Trophoblast cell (in vitro differentiated cells and primary cell): ENCODE results near the gene TENM4.

Experiments used
- DNase-seq, 2 donors: peaks; one replicate each; pipeline ENCODE4 v3.0.0-alpha.2; 2016
- H2AFZ ChIP-seq: 2 replicates; pipeline ENCODE4 v1.6.1; 2013; ENCODE audit warnings: low read length, moderate library complexity, mild to moderate bottlenecking; ENCODE audit not compliant: insufficient read depth, poor library complexity
- H2AK5ac ChIP-seq: 2 replicates; pipeline ENCODE4 v1.6.1; 2013; ENCODE audit warnings: mild to moderate bottlenecking, low read length
- H2BK120ac ChIP-seq: 2 replicates; pipeline ENCODE4 v1.6.1; 2013; ENCODE audit warnings: low read length, mild to moderate bottlenecking, moderate library complexity; ENCODE audit not compliant: insufficient read depth, poor library complexity
- H2BK12ac ChIP-seq: 2 replicates; pipeline ENCODE4 v1.6.1; 2013; ENCODE audit warnings: mild to moderate bottlenecking, low read length, moderate library complexity
- H2BK5ac ChIP-seq: 2 replicates; pipeline ENCODE4 v1.6.1; 2013; ENCODE audit warnings: low read length, low read depth, moderate library complexity, mild to moderate bottlenecking; ENCODE audit not compliant: poor library complexity
- H3K14ac ChIP-seq: 2 replicates; pipeline ENCODE4 v1.6.1; 2013; ENCODE audit warnings: mild to moderate bottlenecking, low read length
- H3K18ac ChIP-seq: 2 replicates; pipeline ENCODE4 v1.6.1; 2013; ENCODE audit warnings: mild to moderate bottlenecking, low read length
- H3K23ac ChIP-seq: 2 replicates; pipeline ENCODE4 v1.6.1; 2013; ENCODE audit warnings: low read length
- H3K27ac ChIP-seq: 2 replicates; pipeline ENCODE4 v1.5.1; 2013; ENCODE audit warnings: low read depth, mild to moderate bottlenecking, inconsistent platforms, low read length, moderate library complexity
- H3K27me3 ChIP-seq: 2 replicates; pipeline ENCODE4 v1.6.1; 2013; ENCODE audit warnings: inconsistent platforms, mild to moderate bottlenecking, low read length, moderate library complexity; ENCODE audit not compliant: insufficient read depth
- H3K36me3 ChIP-seq, 2 experiments: 1 replicate in 1 of 2; 2 replicates in 1 of 2; pipeline ENCODE4 v1.6.1; 2013; ENCODE audit warnings: low read length in 2 of 2, mild to moderate bottlenecking in 2 of 2, moderate library complexity in 1 of 2; ENCODE audit not compliant: insufficient read depth in 2 of 2, control insufficient read depth in 1 of 2
- H3K4ac ChIP-seq: 2 replicates; pipeline ENCODE4 v1.6.1; 2013; ENCODE audit warnings: low read depth, mild to moderate bottlenecking, low read length, moderate library complexity
- H3K4me1 ChIP-seq, 2 experiments: 1 replicate in 1 of 2; 2 replicates in 1 of 2; pipeline ENCODE4 v1.6.1; 2013; ENCODE audit warnings: low read length in 2 of 2, mild to moderate bottlenecking in 2 of 2, moderate library complexity in 1 of 2; ENCODE audit not compliant: insufficient read depth in 2 of 2, control insufficient read depth in 1 of 2
- H3K4me2 ChIP-seq: 2 replicates; pipeline ENCODE4 v1.6.1; 2013; ENCODE audit warnings: inconsistent platforms, mild to moderate bottlenecking, low read length, moderate library complexity
- H3K4me3 ChIP-seq: 2 replicates; pipeline ENCODE4 v1.5.1; 2013; ENCODE audit warnings: mild to moderate bottlenecking, low read depth, low read length, inconsistent platforms
- H3K79me1 ChIP-seq: one replicate; pipeline ENCODE4 v1.6.1; 2013; ENCODE audit warnings: low read length
- H3K79me2 ChIP-seq: 2 replicates; pipeline ENCODE4 v1.6.1; 2013; ENCODE audit warnings: low read length, mild to moderate bottlenecking; ENCODE audit not compliant: control insufficient read depth, insufficient read depth, poor library complexity
- H3K9ac ChIP-seq: 2 replicates; pipeline ENCODE4 v1.6.1; 2013; ENCODE audit warnings: mild to moderate bottlenecking, low read length
- H3K9me3 ChIP-seq: 2 replicates; pipeline ENCODE4 v1.6.1; 2013; ENCODE audit warnings: low read depth, mild to moderate bottlenecking, control low read depth, inconsistent platforms, low read length; ENCODE audit not compliant: insufficient read depth
- H4K12ac ChIP-seq: 2 replicates; pipeline ENCODE4 v1.6.1; 2013; ENCODE audit warnings: low read depth, mild to moderate bottlenecking, low read length, moderate library complexity
- H4K8ac ChIP-seq: 2 replicates; pipeline ENCODE4 v1.6.1; 2013; ENCODE audit warnings: low read depth, mild to moderate bottlenecking, low read length, moderate library complexity
- H4K91ac ChIP-seq: one replicate; pipeline ENCODE4 v1.6.1; 2013; ENCODE audit warnings: low read depth, mild to moderate bottlenecking, low read length, moderate library complexity
- WGBS: extraction: QIAGEN DNeasy Blood & Tissue Kit; methylation state at CpG from one replicate; pipeline ENCODE4 v1.1.7; 2013; ENCODE audit warnings: missing lambda C conversion rate; ENCODE audit not compliant: insufficient read length, insufficient coverage; ENCODE audit errors: extremely low coverage; 5-methylcytosine and 5-hydroxymethylcytosine counted together

TENM4 gene

GRCh38 chr11:79095424-79095823 is 345.4 kb downstream of the TENM4 start:
- Histone ChIP-seq H3K27me3 (no peaks in the 10 kb centered on the region), H3K27ac (peak overlapping the region; percentile 86), H4K8ac (peak overlapping the region; percentile 70), H4K91ac (peak overlapping the region; percentile 91), H2BK12ac (peak overlapping the region; percentile 74), H2BK5ac (peak overlapping the region; percentile 85), H3K79me1 (peaks cover 48% of the 10 kb centered on the region), H3K36me3 (peaks cover 0 to 5% of the 10 kb centered on the region in 2 experiments), H2AK5ac (peak overlapping the region; percentile 66), H2BK120ac (peak overlapping the region; percentile 89), H3K9ac (no peak overlapping the region), H3K4me3 (no peak overlapping the region), H3K23ac (no peak overlapping the region), H3K9me3 (no peaks in the 10 kb centered on the region), H3K79me2 (peaks cover 22% of the 10 kb centered on the region), H3K4me2 (no peak overlapping the region), H3K4me1 (peaks cover 48 to 63% of the 10 kb centered on the region in 2 experiments), H3K18ac (peak overlapping the region; percentile 42), H4K12ac (no peak overlapping the region), H3K4ac (peak overlapping the region; percentile 84), H3K14ac (peak overlapping the region; percentile 46), H2AFZ (no peak overlapping the region)
- DNase-seq: no peak
- WGBS: no CpG with 5 or more reads among the region's 3 CpGs

DNA sequence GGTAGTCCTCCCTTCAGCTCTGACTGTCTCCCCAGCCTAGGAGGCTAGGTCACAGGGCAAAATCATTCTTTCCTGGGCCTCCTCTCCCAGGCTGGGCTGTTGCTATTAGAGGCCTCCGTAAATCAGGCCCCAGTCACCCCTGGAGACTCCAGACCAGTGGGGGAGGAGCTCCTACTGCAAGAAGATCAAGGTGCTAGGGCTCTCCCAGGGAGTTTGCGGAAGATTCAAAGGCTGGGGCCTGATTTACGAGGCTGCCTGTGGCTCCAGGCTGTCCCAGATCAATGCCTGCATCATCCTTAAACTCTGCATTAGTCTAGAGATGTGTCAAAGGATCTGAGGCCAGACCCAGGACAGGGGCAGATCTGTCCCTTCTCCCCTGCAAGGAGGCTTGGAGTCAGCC is 346.2 kb downstream of the TENM4 start:
- H3K4ac ChIP-seq: no peak overlapping the region

DNA sequence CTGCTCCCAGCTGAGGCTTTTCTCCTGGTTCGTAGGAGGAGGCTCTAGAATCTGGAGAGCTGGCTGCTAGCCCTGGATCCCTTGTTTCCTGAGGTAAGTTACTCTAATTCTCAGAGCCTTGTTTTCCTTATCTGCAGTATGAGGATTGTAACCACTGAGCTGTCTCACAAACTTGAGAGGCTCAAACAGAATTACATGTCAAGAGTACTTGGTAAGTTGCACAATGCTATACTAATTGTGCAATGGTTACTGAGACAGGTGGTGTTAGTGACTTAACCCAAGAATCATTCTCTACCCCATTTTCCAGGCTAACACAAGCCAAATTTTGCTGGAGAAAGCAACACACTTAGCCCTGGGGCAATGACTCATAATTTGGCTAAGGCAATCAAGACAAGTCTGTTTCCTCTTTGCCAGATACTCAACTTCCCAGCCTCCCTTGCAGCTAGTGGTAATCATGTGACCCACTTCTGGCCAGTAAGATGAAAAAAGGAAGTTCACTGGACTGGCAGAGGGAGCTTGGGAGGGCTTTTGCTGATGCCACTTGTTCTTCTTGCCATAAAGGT is 348.0 kb downstream of the TENM4 start:
- no peak overlapping the region for H4K12ac ChIP-seq
- H3K4ac ChIP-seq: peak overlapping the region; percentile 84
- H3K36me3 ChIP-seq: peaks cover 0 to 5% of the 10 kb centered on the region in 2 experiments
- peak overlapping the region; percentile 86 for H3K18ac ChIP-seq
- H3K4me3 ChIP-seq: no peak overlapping the region
- no peak overlapping the region for H3K23ac ChIP-seq
- peak overlapping the region; percentile 92 for H4K91ac ChIP-seq
- no peak overlapping the region for H3K4me2 ChIP-seq
- peak overlapping the region; percentile 54 for H3K14ac ChIP-seq
- no peaks in the 10 kb centered on the region for H3K9me3 ChIP-seq
- no peaks in the 10 kb centered on the region for H3K27me3 ChIP-seq
- H2BK12ac ChIP-seq: peak overlapping the region; percentile 77
- H3K4me1 ChIP-seq: peaks cover 50 to 73% of the 10 kb centered on the region in 2 experiments
- peaks cover 58% of the 10 kb centered on the region for H3K79me1 ChIP-seq
- H2AFZ ChIP-seq: no peak overlapping the region
- peak overlapping the region; percentile 85 for H2BK120ac ChIP-seq
- H4K8ac ChIP-seq: peak overlapping the region; percentile 23
- peak overlapping the region; percentile 87 for H2BK5ac ChIP-seq
- no CpG with 5 or more reads among the region's 1 CpG for WGBS
- H3K9ac ChIP-seq: no peak overlapping the region
- H2AK5ac ChIP-seq: peak overlapping the region; percentile 84
- H3K79me2 ChIP-seq: peaks cover 22% of the 10 kb centered on the region
- DNase-seq: peak; percentile 89 to 100
- peak overlapping the region; percentile 86 for H3K27ac ChIP-seq

More for the DNA sequence above, 346.2 kb downstream of the TENM4 start:
- Histone ChIP-seq H3K36me3 (peaks cover 0 to 5% of the 10 kb centered on the region in 2 experiments), H2BK120ac (peak overlapping the region; percentile 85), H3K9me3 (no peaks in the 10 kb centered on the region), H2BK12ac (peak overlapping the region; percentile 81), H3K9ac (peak overlapping the region; percentile 18), H3K18ac (peak overlapping the region; percentile 32), H4K91ac (peak overlapping the region; percentile 92), H3K4me1 (peaks cover 48 to 67% of the 10 kb centered on the region in 2 experiments), H4K8ac (peak overlapping the region; percentile 49), H3K27ac (peak overlapping the region; percentile 86), H2AFZ (no peak overlapping the region), H3K4me2 (no peak overlapping the region), H3K4me3 (no peak overlapping the region), H4K12ac (no peak overlapping the region), H2AK5ac (no peak overlapping the region), H2BK5ac (peak overlapping the region; percentile 87), H3K79me2 (peaks cover 22% of the 10 kb centered on the region), H3K14ac (no peak overlapping the region), H3K79me1 (peaks cover 50% of the 10 kb centered on the region), H3K27me3 (no peaks in the 10 kb centered on the region), H3K23ac (no peak overlapping the region)
- DNase-seq: no peak
- no CpG with 5 or more reads among the region's 3 CpGs for WGBS

DNA sequence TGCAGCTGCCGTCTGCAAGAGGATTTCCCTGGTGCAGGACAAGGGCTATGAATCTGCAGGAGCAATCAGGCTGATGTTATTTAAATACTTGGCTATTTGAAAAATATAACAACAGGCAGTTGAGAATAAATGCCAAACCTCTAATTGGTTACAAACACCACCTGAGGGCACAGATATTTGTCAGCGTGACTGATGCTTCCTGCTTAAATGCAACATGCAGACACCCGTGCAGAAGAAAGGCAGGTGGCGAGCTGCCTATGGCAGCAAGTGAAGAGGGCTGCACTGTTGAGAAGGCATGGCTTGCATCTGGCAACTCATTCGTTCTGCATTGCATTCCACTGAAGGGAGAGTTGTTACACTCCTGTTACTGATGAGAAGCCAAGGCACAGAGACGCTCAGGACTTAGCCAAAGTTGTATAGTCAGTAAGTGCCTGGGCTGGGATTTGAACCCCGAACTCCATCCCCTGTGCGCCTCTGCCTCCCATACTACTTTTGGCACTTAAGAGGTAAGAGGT is 350.6 kb downstream of the TENM4 start:
- Histone ChIP-seq H3K4me2 (no peak overlapping the region), H2BK120ac (peak overlapping the region; percentile 25), H2AFZ (no peak overlapping the region), H3K79me1 (peaks cover 54% of the 10 kb centered on the region), H4K12ac (no peak overlapping the region), H3K9me3 (no peaks in the 10 kb centered on the region), H3K27ac (peak overlapping the region; percentile 99), H2BK12ac (peak overlapping the region; percentile 16), H4K8ac (no peak overlapping the region), H3K79me2 (peaks cover 13% of the 10 kb centered on the region), H2AK5ac (no peak overlapping the region), H3K14ac (no peak overlapping the region), H4K91ac (peak overlapping the region; percentile 52), H3K4ac (peak overlapping the region; percentile 27), H3K18ac (no peak overlapping the region), H3K23ac (no peak overlapping the region), H3K36me3 (peaks cover 0 to 5% of the 10 kb centered on the region in 2 experiments), H3K4me3 (no peak overlapping the region), H3K9ac (no peak overlapping the region), H3K27me3 (no peaks in the 10 kb centered on the region), H2BK5ac (no peak overlapping the region), H3K4me1 (peaks cover 47 to 66% of the 10 kb centered on the region in 2 experiments)
- WGBS: no CpG with 5 or more reads among the region's 8 CpGs
- DNase-seq: peak in 1 of 2 donors; percentile 17
